ENCODE results near the gene RTL10. TPM values are rescaled to one million over a fixed set of nuclear protein-coding genes. Genes with fewer than 3 reads are reported as not detected.

The RTL10 gene
- polyA plus RNA-seq, 3 donors: 21.2 to 25.2 (median 24.3) TPM

DNA sequence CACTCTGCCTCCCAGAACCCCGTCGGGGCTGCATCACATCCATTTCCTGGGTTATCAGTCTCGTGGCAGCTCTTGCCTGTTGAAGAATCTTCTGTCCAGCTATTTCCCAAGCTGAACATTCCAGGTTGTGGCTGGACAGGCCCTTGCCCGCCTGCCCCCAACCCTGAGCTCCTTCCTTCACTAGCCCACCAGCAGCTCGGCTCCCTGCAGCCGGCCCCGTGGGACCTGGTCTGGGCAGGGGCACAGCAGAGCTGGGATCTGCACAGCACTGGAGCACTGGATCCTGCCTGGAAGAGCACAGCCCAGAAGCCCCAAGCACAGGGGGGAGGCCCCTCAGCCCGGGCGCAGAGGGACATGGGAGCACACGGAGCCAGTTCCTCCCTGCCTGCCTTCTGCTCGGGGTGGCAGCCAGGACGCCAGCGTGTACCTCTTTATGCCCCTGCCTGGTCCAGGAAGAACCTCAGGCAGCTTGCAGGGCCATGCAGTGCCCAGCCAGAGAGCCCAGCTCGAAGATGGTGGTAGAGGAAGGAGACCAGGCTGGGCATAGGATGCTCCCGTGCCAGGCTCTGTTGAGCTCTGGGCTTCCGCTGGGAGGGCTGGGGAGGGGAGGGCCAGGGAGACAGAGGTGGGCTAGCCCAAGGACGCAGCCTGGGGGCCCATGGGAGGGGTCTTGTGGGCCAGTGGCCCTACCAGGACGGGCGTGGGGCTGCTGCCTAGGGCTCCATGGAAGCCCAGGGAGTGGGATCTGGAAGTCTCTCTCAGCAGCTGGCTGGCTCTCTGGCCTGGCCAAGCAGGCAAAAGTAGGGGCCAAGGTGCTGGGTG is 16.6 kb upstream of the RTL10 start:
- DNase-seq (ENCODE audit: extremely low read depth in 1 of 11, low read depth in 9 of 11, low spot score in 4 of 11): no peak

DNA sequence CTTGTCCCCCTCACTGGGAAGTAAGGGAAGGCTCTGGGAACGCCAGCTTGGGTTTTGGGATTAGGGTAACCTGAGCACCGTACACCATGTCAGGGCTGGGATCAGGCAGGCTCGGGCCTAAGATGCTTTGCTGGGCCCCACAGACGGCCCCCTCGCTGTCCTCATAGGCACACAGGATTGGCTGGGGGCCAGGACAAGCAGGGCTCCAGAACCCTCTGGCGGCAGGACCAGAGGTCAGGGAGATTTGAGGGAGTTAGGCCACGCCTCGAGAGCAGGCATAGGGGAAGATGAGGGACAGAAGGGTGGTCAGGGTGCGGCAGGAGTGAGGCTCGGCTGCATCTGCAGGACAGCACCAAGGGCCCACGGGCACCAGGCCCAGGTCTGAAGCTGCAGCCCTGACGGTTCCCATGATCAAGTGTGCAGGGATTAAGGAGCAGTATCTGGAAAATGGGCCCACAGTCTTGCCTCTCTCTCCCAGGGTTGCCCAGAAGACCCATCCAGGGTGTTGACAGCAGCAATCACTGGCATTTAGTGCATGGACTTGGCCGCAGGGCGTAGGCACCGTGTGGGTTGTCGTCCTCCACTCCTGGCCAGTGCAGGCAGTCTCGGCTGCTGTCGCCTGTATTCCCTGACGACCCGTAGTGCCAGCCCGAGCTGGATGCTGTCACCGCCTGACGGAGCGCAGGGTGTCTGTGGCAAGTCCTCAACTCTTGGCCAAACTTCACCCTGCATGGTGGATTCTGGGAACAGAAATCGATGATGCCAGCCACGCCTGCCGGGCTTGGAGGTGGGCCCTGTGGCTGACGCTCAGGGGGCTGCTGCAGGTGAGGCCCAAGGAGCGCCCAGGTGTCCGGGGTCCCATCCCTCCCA is 15.7 kb upstream of the RTL10 start:
- no peak for DNase-seq (ENCODE audit: extremely low read depth in 1 of 11, low read depth in 9 of 11, low spot score in 4 of 11)

DNA sequence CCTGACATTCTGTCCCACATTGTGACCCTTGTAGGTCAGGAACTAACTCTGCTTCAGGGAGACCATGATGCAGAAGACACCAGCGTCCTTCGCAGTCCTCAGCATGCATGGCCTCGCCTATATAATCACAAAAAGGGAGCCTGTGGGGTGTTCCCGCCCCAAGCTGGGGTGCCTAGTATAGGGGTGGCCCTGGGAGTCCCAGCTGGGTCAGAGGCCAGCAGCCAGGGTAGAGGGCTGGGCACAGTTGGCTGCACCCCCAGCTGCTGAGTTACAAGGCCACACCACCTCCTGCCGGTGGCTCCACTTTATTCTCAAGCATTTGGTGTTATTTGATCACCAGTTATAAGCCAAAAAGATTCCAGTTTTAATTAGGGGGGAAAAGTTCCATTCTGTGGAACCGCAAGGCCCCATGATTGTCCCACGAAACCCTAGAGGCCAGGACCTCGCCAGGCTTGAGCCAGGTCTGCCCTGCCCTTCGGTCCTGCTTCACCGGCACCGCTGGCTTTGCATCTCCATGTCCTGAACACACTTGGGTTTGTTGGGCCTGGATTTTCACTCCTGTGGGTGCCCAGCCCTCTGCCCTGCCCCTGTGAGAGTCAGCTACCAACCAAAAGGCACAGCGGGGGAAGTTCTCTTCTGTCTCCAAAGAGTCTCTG is 15.0 kb upstream of the RTL10 start:
- no peak for DNase-seq (ENCODE audit: extremely low read depth in 1 of 11, low read depth in 9 of 11, low spot score in 4 of 11)

DNA sequence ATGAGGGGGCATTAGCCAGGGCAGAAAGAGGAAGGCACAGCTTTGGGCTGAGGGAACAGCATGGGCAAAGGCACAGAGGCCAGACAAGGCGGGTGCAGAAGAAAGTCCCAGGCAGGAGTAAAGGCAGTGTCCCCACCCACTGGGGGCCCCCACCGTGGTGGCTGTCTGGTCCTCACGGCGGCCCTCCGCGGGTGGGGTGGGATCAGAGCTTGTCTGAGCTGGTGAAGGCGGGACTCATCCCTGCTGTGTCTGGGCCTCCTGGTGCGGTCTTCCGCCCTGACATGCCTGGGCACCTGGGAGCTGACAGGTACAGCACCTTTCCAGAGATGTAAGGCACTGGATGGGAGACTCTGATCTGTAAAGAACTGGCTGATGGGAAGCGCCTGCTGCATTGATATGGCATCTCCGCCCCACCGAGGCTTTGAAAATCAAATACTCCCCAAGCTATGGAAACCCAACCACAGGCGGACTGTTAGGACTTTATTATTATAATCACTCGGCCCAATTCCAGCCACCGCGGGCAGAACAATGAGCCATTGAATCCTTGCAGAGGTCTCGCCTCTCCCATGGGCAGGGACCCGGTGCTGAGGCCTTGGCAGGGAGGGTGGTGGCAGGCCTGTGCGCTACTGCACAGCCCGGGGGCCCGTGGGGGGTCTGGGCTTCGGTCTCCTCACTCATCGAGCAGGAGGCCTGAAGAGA is 14.2 kb upstream of the RTL10 start:
- no peak for DNase-seq (ENCODE audit: extremely low read depth in 1 of 11, low read depth in 9 of 11, low spot score in 4 of 11)

DNA sequence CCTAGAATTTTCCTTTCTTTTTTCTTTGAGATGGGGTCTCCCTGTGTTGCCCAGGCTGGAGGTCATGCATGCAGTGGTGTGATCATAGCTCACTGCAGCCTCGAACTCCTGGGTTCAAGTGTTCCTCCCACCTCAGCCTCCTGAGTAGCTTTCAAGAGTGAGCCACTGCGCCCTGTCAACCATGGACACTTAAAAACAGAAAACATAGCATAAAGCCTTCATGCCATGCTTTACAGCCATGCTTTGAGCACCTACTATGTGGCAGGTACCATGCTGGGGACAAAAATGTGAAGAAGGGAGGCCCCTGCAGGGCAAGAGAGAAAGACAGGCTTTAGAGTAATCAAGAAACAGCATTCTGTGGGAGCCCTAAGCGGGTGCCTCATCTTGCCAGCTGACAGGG is 13.7 kb upstream of the RTL10 start:
- no peak for DNase-seq (ENCODE audit: extremely low read depth in 1 of 11, low read depth in 9 of 11, low spot score in 4 of 11)

DNA sequence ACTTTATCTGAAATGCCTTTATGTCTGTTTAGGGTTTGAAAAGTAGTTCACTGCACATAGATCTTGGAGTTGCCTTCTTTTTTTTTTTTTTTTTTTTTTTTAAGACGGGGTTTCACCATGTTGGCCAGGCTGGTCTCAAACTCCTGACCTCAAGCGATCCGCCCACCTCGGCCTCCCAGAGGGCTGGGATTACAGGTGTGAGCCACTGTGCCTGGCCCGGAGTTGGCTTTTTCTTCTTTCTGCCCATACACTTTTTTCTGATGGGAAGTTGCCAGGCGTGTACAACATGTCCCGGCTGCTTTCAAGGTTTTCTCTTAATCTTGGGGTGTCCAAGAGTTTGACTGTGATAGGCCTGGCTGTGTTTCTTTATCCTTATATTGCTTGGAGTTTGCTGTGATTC is 12.9 kb upstream of the RTL10 start:
- no peak for DNase-seq (ENCODE audit: extremely low read depth in 1 of 11, low read depth in 9 of 11, low spot score in 4 of 11)

DNA sequence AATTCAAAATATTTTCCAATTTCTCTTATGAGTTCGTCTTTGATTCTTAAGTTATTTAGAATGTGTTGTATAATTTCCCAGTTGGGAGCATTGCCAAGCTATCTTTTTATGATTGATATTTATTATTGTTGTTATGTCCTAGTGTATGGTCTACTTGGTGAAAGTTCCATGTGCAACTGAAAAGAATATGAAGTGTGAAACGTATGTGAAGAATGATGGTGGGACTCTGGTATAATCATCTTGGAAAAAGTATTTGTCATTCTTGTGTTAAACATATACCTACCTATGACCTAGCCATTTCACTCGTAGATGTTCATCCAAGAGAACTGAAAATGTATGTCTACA is 12.0 kb upstream of the RTL10 start:
- DNase-seq (ENCODE audit: extremely low read depth in 1 of 11, low read depth in 9 of 11, low spot score in 4 of 11): no peak

DNA sequence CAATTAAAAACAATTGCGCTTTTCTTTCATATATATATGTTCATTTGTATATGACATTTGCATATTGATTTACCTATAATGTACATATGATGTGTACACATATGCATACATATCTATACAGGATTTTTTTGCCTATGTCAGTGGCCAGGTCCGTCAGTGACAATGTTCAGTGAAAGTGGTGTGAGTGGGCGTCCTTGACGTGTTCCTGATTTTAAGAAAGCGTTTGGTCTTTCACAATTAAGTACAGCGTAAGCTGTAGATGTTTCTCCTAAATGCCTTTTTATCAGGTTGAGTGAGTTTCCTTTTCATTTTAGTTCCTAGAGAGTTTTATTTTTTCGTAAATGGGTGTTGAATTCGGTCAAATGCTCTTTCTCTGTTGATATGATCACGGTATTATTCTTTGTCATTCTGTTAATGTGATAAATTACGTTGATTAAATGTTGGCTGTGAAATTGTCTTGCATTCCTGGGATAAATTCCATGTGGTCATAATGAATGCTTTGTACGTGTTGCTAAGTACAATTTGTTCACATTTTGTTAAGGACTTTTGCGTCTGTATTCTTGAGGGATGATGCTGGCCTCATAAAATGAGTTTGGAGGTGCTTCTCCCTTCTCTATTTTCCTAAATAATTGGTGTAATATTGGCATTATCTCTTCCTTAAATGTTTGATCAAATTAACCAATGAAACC is 10.6 kb upstream of the RTL10 start:
- no peak for DNase-seq (ENCODE audit: extremely low read depth in 1 of 11, low read depth in 9 of 11, low spot score in 4 of 11)

DNA sequence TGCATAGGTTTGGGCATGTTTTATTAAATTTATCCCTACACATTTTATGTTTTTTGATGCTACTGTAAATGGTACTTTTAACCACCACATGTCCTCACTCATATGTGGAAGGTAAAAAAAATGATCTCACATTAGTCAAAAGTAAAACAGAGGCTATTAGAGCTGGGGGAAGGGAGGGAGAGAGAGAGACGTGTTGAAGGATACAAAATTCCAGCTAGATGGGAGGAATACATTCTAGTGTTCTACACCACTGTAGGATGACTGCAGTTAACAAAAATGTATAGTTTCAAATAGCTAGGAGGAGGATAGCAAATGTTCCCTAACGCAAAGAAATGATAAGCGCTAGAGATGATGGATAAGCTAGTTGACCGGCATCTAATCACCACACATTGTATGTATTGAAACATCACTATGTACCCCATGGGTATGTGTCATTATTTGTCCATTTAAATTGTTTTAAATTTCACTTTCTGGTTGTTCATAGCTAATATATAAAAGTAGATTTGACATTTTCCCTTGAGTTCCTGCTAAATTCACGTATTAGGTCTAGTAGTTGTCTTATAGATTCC is 9.9 kb upstream of the RTL10 start:
- no peak for DNase-seq (ENCODE audit: extremely low read depth in 1 of 11, low read depth in 9 of 11, low spot score in 4 of 11)

DNA sequence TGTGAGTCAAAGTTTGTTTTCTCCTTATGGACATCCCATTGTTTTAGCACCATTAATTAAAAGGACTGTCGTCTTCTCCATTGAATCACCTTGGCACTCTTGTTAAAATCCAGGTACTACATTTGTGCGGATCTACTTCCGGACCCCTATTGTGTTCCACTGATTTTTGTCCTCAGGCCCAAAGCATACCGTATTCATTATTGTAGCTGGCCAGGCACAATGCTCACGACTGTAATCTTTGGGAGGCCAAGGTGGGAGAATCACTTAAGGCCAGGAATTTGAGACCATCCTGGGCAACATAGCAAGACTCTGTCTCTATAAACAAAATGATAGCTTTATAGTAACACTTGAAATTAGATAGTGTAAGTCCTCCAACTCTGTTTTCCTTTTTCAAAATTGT is 8.9 kb upstream of the RTL10 start:
- no peak for DNase-seq (ENCODE audit: extremely low read depth in 1 of 11, low read depth in 9 of 11, low spot score in 4 of 11)

DNA sequence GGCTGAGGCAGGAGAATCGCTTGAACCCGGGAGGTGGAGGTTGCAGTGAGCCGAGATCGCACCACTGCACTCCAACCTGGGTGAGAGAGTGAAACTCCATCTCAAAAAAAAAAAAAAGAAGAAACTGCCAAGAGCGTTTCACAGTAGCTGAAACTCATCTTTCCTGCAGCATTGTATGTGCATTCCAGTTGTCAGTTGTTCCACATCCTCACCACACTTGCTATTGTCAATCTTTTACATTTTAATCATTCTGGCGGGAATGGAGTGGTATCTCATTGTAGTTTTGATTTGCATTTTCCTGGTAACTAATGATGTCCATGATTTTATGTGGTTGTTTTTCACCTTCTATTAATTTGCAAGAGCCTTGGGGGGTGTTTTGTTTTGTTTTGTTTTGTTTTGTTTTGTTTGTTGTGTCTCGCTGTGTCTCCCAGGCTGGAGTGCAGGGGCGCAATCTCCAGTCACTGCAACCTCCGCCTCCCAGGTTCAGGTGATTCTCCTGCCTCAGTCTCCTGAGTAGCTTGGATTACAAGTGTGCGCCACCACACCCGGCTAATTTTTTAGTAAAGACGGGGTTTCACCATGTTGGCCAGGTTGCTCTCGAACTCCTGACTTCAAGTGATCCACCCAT is 8.1 kb upstream of the RTL10 start:
- no peak for DNase-seq (ENCODE audit: extremely low read depth in 1 of 11, low read depth in 9 of 11, low spot score in 4 of 11)

DNA sequence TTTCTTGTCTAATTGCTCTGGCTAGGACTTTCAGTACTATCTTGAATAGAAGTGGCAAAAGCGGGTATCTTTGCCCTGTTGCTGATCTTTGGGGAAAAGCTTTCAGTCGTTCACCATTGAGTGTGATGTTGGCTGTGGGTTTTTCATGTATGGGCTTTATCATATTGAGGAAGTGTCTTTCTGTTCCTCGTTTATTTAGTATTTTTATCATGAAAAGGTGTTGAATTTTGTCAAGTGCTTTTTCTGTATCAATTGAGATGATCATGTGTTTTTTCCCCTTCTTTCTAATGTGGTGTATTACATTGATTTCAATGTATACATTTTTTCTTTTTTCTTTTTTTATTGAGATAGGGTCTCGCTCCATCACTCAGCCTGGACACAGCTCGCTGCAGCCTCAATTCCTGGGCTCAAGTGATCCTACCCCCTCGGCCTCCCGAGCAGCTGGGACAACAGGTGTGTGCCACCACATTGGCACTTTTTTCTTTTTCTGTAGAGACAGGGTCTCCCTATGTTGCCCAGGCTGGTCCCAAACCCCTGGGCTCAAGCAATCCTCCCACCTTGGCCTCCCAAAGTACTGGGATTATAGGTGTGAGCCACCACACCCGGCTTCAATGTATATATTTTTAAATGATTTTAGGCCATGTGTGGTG is 5.3 kb upstream of the RTL10 start:
- no peak for DNase-seq (ENCODE audit: extremely low read depth in 1 of 11, low read depth in 9 of 11, low spot score in 4 of 11)

DNA sequence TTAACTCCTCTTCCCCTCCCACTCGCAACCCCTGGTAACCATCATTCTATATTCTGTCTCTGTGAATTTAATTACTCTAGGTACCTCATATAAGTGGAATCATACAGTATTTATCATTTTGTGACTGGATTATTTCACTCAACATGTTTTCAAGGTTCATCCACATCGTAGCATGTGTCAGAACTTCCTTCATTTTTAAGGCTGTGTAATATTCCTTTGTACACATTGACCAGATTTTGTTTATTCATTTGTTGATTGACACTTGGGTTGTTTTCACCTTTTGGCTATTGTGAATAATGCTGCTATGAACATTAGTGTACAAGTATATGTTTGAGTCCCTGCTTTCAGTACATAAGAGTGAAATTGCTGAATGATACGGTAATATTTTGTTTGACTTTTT is 2.7 kb upstream of the RTL10 start:
- no peak for DNase-seq (ENCODE audit: extremely low read depth in 1 of 11, low read depth in 9 of 11, low spot score in 4 of 11)

DNA sequence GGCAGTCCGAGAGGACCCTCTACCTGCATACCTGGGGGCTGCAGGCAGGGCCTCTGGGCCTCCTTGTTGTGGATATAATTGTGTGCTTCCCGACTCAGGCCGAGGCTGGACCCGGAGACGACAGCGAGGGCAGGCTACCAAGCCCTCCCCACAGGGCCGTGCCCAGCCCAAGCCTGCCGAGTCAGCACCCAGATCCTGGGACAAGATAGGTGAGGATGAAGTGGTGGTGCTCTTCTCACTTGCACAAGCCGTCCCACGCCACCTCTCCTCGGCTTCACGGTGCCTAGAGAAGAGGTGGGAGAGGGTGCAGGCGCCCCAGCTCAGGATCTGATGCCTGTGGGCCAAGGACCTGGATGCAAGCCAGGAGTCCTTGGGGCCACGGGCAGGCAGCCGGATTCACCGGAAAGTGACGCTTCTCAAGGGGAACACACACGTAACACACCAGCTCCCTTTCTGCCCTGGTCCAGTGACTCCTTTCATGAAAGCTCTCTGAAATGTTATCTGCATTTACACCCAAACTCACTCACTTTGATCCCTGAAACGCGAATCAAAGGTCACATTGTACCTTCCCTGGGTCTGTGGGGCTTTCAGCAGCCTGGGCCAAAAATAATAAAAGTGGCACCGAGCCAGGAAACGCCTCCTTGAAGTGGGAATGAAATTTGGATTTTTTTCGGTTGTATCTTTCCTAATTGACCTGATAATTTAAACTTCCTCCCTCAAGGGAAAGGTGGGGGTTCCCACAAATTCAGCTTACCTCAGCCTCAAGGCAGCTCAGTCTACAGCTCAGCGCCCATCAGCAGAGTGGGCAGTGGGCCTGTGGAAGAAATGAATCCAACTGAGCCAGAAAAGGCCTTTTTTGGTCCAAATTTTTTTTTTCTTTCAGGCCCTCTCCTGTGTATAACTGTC is 1.1 kb upstream of the RTL10 start:
- DNase-seq (ENCODE audit: extremely low read depth in 1 of 11, low read depth in 9 of 11, low spot score in 4 of 11): peak in 6 of 11 donors; percentile 21 to 63 (median 52)

DNA sequence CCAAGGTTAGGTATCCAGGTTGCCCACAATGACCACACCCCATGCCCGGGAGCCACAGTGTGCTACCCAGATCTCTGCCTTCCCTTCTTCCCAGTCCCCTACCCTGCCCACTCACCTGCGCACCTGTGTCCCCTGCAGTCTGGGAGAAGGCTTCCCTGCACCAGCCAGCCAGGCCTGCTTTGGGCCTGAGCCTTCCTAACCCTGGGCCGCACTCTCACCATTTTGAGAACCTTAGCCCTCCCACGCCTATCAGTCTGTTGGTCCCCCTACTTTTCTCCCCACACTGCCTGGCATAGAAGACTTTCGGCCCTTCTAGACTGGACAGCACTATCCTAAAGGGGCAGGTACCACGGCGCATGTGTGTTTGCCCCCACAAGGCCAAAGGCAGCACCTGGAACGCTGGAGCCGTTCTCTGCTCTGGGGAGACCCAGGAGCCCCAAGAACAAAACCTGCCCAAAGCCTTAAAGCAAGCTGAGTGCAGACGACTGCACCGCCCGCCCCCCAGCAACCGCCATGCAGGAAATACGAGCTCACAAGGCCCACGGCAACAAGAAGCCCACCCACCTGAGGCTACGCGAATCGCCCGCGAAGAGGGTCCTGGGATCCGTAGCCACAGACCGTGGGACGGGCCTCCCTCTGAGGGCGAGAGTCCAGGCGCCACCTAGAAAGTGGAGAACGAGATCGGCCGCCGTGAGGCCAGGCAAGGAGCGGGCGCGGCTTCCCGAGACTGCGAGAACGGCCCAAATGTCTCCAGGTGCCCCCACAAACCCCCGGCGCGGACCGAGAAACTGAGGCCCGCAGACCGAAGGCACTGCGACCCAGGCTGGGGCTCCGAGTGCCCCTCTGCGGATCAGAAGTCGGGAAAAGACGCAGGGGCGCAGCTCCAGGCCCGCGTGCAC is 546 bp downstream of the RTL10 start:
- DNase-seq (ENCODE audit: extremely low read depth in 1 of 11, low read depth in 9 of 11, low spot score in 4 of 11): no peak
